Calu3 (cell line): ENCODE results near the gene SLC35F5. TPM values are rescaled to one million over a fixed set of nuclear protein-coding genes. Genes with fewer than 3 reads are reported as not detected.

Experiments used
- BruUV-seq: library from RNA; stranded (reverse); fragments of 400-500 nt; replicated peaks from 2 replicates; lab custom pipeline; 2021; lab: Mats Ljungman, UMichigan
- CTCF ChIA-PET: fragments of 300-600 bp; sonication (Branson Sonifier 250); formaldehyde crosslinking; loops from one replicate; lab custom pipeline; 2022; ENCODE audit warnings: antibody characterized with exemption; lab: Charles Lee
- DNase-seq: peaks from one replicate; pipeline ENCODE4 v3.0.0; 2022
- H3K27ac Mint-ChIP-seq: one replicate; pipeline ENCODE4 v1.8.0; 2022; ENCODE audit warnings: mixed read lengths; ENCODE audit not compliant: unreplicated experiment
- H3K27me3 Mint-ChIP-seq: one replicate; pipeline ENCODE4 v1.8.0; 2022; ENCODE audit warnings: mixed read lengths; ENCODE audit not compliant: unreplicated experiment
- H3K36me3 Mint-ChIP-seq: one replicate; pipeline ENCODE4 v1.8.0; 2022; ENCODE audit warnings: mild to moderate bottlenecking, moderate library complexity, mixed read lengths; ENCODE audit not compliant: insufficient read depth, unreplicated experiment
- H3K4me1 Mint-ChIP-seq: one replicate; pipeline ENCODE4 v1.8.0; 2022; ENCODE audit warnings: mild to moderate bottlenecking, low read depth, mixed read lengths; ENCODE audit not compliant: unreplicated experiment
- H3K4me3 Mint-ChIP-seq: one replicate; pipeline ENCODE4 v1.8.0; 2022; ENCODE audit warnings: mild to moderate bottlenecking, low read depth, moderate library complexity, mixed read lengths; ENCODE audit not compliant: unreplicated experiment
- H3K9me3 Mint-ChIP-seq: one replicate; pipeline ENCODE4 v1.8.0; 2022; ENCODE audit warnings: low read depth, mixed read lengths; ENCODE audit not compliant: unreplicated experiment
- CTCF ChIP-seq: fragments of 200-600 bp; IDR thresholded peaks from one replicate; pipeline ENCODE4 v1.8.0; 2022; ENCODE audit warnings: antibody characterized with exemption; ENCODE audit not compliant: unreplicated experiment
- intact Hi-C: fragments of 100-400 bp; cut with micrococcal nuclease; formaldehyde crosslinking; loops from one replicate; pipeline ENCODE4 v1.10.0; 2022; ENCODE audit not compliant: unreplicated experiment
- total RNA-seq: library from RNA; stranded (reverse); gene quantifications from 2 replicates; pipeline ENCODE4 v1.2.3, GENCODE V29; 2022

Gene SLC35F5
- total RNA-seq, 1 experiment from 2014 or later = 95.1 TPM

- H3K27me3 Mint-ChIP-seq = no peaks in the 10 kb centered on the region
- CTCF ChIA-PET = no interaction called here
- no peak for TF ChIP-seq CTCF
- intact Hi-C loops = no loop called here
- H3K4me3 Mint-ChIP-seq = no peak overlapping the region
- peaks cover 9% of the 10 kb centered on the region for H3K36me3 Mint-ChIP-seq
- H3K9me3 Mint-ChIP-seq = no peaks in the 10 kb centered on the region
- BruUV-seq = no TSS peak
- no peaks in the 10 kb centered on the region for H3K4me1 Mint-ChIP-seq
- DNase-seq = no peak
- peak overlapping the region; percentile 12 for H3K27ac Mint-ChIP-seq
Observed at GRCh38 chr2:113739849-113740248, 16.6 kb downstream of the SLC35F5 start.

- no peak for DNase-seq
- intact Hi-C loops = no loop called here
- no peak for TF ChIP-seq CTCF
- Mint-ChIP-seq H3K27ac (no peak overlapping the region), H3K4me1 (no peaks in the 10 kb centered on the region), H3K36me3 (peaks cover 6% of the 10 kb centered on the region), H3K27me3 (no peaks in the 10 kb centered on the region), H3K4me3 (no peak overlapping the region), H3K9me3 (no peaks in the 10 kb centered on the region)
- CTCF ChIA-PET = interaction anchor here (0.6 kb wide), 1 partner anchor 20 kb away, joined by 3 read pairs; no protein-coding TSS in a partner anchor
- no TSS peak for BruUV-seq
Observed at GRCh38 chr2:113734185-113734584, 22.3 kb downstream of the SLC35F5 start.

- Mint-ChIP-seq H3K9me3 (no peaks in the 10 kb centered on the region), H3K27me3 (no peaks in the 10 kb centered on the region), H3K36me3 (peaks cover 20% of the 10 kb centered on the region), H3K27ac (no peak overlapping the region), H3K4me1 (no peaks in the 10 kb centered on the region), H3K4me3 (no peak overlapping the region)
- TF ChIP-seq CTCF = no peak
- CTCF ChIA-PET = no interaction called here
- no TSS peak for BruUV-seq
- intact Hi-C loops = no loop called here
- no peak for DNase-seq
Observed at GRCh38 chr2:113724010-113724409, 32.4 kb downstream of the SLC35F5 start.

- Mint-ChIP-seq H3K4me3 (no peak overlapping the region), H3K4me1 (no peaks in the 10 kb centered on the region), H3K36me3 (peaks cover 16% of the 10 kb centered on the region), H3K27ac (no peak overlapping the region), H3K27me3 (no peaks in the 10 kb centered on the region), H3K9me3 (no peaks in the 10 kb centered on the region)
- TF ChIP-seq CTCF = no peak
- BruUV-seq = no TSS peak
- DNase-seq = no peak
- intact Hi-C loops = no loop called here
- CTCF ChIA-PET = no interaction called here
Observed at GRCh38 chr2:113723411-113723810, 33.0 kb downstream of the SLC35F5 start.
